Stimulated activated CD4-positive, alpha-beta T cell treated with anti-CD3 and anti-CD28 coated beads, Interleukin-2, amount 100 ng/mL, for 24 hours (primary cell): ENCODE measurements around the gene TREML2.
"Not testable (repeated sequence)": the region's sequence is repeated elsewhere in the genome, so short reads cannot be mapped to it uniquely, and the experiment has no call there.

Experiments
- DNase-seq, 2 donors: peaks; one replicate each; pipeline ENCODE4 v3.0.0-alpha.2; 2020

Gene TREML2

GRCh38 chr6:41208439-41209106, 7.6 kb upstream of the TREML2 start:
- no peak for DNase-seq

GRCh38 chr6:41204156-41204555, 3.2 kb upstream of the TREML2 start:
- DNase-seq = no peak

GRCh38 chr6:41201764-41202173, 820 bp upstream of the TREML2 start:
- DNase-seq = peak in 1 of 2 donors; percentile 16

GRCh38 chr6:41200296-41200900, 551 bp downstream of the TREML2 start:
- DNase-seq = peak; percentile 43 to 59

- peak; percentile 28 to 34 for DNase-seq
Measured at GRCh38 chr6:41199552-41200246, 1.2 kb downstream of the TREML2 start.

GRCh38 chr6:41197234-41197633, 3.7 kb downstream of the TREML2 start:
- no peak for DNase-seq

GRCh38 chr6:41194386-41194785, 6.6 kb downstream of the TREML2 start:
- DNase-seq = no peak

GRCh38 chr6:41193884-41194283, 7.1 kb downstream of the TREML2 start:
- no peak for DNase-seq

GRCh38 chr6:41193171-41193734, 7.7 kb downstream of the TREML2 start:
- DNase-seq = no peak

- DNase-seq = peak; percentile 40 to 65
Measured at GRCh38 chr6:41191569-41191968, 9.4 kb downstream of the TREML2 start.

GRCh38 chr6:41190791-41191190, 10.2 kb downstream of the TREML2 start:
- DNase-seq = no peak

- no peak for DNase-seq
Measured at GRCh38 chr6:41189967-41190366, 11.0 kb downstream of the TREML2 start.

GRCh38 chr6:41189046-41189445, 11.9 kb downstream of the TREML2 start:
- not testable (repeated sequence) for DNase-seq

GRCh38 chr6:41187924-41188886, 12.7 kb downstream of the TREML2 start:
- DNase-seq = no peak

GRCh38 chr6:41186031-41186562, 14.9 kb downstream of the TREML2 start:
- DNase-seq = no peak

- no peak for DNase-seq
Measured at GRCh38 chr6:41184761-41185160, 16.2 kb downstream of the TREML2 start.

GRCh38 chr6:41182069-41183034, 18.6 kb downstream of the TREML2 start:
- peak; percentile 23 to 42 for DNase-seq

- DNase-seq = no peak
Measured at GRCh38 chr6:41181566-41181965, 19.4 kb downstream of the TREML2 start.

GRCh38 chr6:41179163-41179562, 21.8 kb downstream of the TREML2 start:
- no peak for DNase-seq

GRCh38 chr6:41177695-41178094, 23.3 kb downstream of the TREML2 start:
- no peak for DNase-seq

GRCh38 chr6:41177287-41177686, 23.7 kb downstream of the TREML2 start:
- no peak for DNase-seq
